ENCODE data around the gene CCSER1. TPM values are rescaled to one million over a fixed set of nuclear protein-coding genes. Genes with fewer than 3 reads are reported as not detected.

CCSER1 gene
- total and polyA plus RNA-seq, 2 experiments from 2014 or later, result 2.9 to 3.4 TPM

GRCh38 chr4:90536408-90536807, 409.2 kb downstream of the CCSER1 start:
- Histone ChIP-seq H3K79me2 (replicated peaks; ENCODE audit: insufficient read depth) (no peaks in the 10 kb centered on the region), H3K36me3 (ENCODE audit: insufficient read depth) (no peaks in the 10 kb centered on the region), H3K4me3 (no peak overlapping the region), H4K20me1 (replicated peaks; ENCODE audit: insufficient read depth) (no peaks in the 10 kb centered on the region), H3K27ac (ENCODE audit: low read depth) (0 out of 2 replicates have a peak overlapping the region, but pooled peaks have one; percentile 60), H3K4me2 (0 out of 2 replicates have a peak overlapping the region, but pooled peaks have one; percentile 7), H3K27me3 (ENCODE audit: insufficient read depth) (no peaks in the 10 kb centered on the region), H2AFZ (no peak overlapping the region), H3F3A (replicated peaks; ENCODE audit: low read depth) (no peaks in the 10 kb centered on the region), H3K9me2 (ENCODE audit: insufficient read depth) (no peaks in the 10 kb centered on the region), H3K4me1 (ENCODE audit: insufficient read depth) (peaks cover 32% of the 10 kb centered on the region)
- peaks cover 3% of the 10 kb centered on the region for H3K27me3 Mint-ChIP-seq (ENCODE audit: insufficient read depth, low read depth, poor library complexity)
- ATAC-seq (no peak), DNase-seq (ENCODE audit: low spot score) (no peak)
- H3K27ac Mint-ChIP-seq, result no peak overlapping the region
- H3K9me3 Mint-ChIP-seq, result peaks cover 9% of the 10 kb centered on the region; the same call in 2 of the 3 replicates
- peaks cover 24% of the 10 kb centered on the region for H3K4me1 Mint-ChIP-seq
- TF ChIP-seq STAT1 (IDR thresholded peaks at IDR 0.05; ENCODE audit: unreplicated experiment), result no peak
- TF ChIP-seq JUNB (IDR thresholded peaks at IDR 0.05; ENCODE audit: unreplicated experiment), result no peak
- no peak for TF ChIP-seq ZNF114 (CRISPR knock-in tag; IDR thresholded peaks at IDR 0.05)
- no peak for TF ChIP-seq CREB1 (CRISPR knock-in tag; IDR thresholded peaks at IDR 0.05; ENCODE audit: low read depth)
- TF ChIP-seq EZH2phosphoT487 (IDR thresholded peaks at IDR 0.05; ENCODE audit: unreplicated experiment), result no peak
- no peak for TF ChIP-seq EZH2 (IDR thresholded peaks at IDR 0.05; ENCODE audit: low read depth, unreplicated experiment)
- TF ChIP-seq REST (IDR thresholded peaks at IDR 0.05; ENCODE audit: unreplicated experiment), result no peak
- TF ChIP-seq ZNF462 (CRISPR knock-in tag; IDR thresholded peaks at IDR 0.05), result no peak
- TF ChIP-seq ZNF331 (CRISPR knock-in tag; IDR thresholded peaks at IDR 0.05; ENCODE audit: low read depth), result no peak
- TF ChIP-seq ETS1 (IDR thresholded peaks at IDR 0.05), result no peak
- TF ChIP-seq NANOG (IDR thresholded peaks at IDR 0.05; ENCODE audit: borderline replicate concordance), result no peak
- TF ChIP-seq CTCF (conservative IDR thresholded peaks at IDR 0.05; ENCODE audit: low read depth in 2 of 2), result no peak
- TF ChIP-seq POLR2AphosphoS5 (IDR thresholded peaks at IDR 0.05; ENCODE audit: low read depth), result no peak
- H3K36me3 Mint-ChIP-seq (ENCODE audit: low read depth), result no peaks in the 10 kb centered on the region
- H3K4me3 Mint-ChIP-seq, result no peak overlapping the region
